ENCODE measurements around the gene UHRF2.
"Not testable (repeated sequence)": the region's sequence is repeated elsewhere in the genome, so short reads cannot be mapped to it uniquely, and the experiment has no call there.

DNA sequence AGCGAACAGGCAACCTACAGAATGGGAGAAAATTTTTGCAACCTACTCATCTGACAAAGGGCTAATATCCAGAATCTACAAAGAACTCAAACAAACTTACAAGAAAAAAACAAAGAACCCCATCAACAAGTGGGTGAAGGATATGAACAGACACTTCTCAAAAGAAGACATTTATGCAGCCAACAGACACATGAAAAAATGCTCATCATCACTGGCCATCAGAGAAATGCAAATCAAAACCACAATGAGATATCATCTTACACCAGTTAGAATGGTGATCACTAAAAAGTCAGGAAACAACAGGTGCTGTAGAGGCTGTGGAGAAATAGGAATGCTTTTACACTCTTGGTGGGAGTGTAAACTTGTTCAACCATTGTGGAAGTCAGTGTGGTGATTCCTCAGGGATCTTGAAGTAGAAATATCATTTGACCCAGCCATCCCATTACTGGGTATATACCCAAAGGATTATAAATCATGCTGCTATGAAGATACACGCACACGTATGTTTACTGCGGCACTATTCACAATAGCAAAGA, 31.5 kb upstream of the UHRF2 start:
- TF ChIP-seq EZH2phosphoT487 (IDR thresholded peaks at IDR 0.05; ENCODE audit: low read depth); CTCF (IDR thresholded peaks at IDR 0.05; ENCODE audit: low read depth, low read length): not testable (repeated sequence)
